Measurements from ENCODE around the gene FOS. TPM values are rescaled to one million over a fixed set of nuclear protein-coding genes. Genes with fewer than 3 reads are reported as not detected.

Gene FOS
- total and polyA plus RNA-seq, 2 of the 13 experiments (the other 11 are each of a cell fraction or from before 2014, with no cell fraction given) = 15.9 to 24.2 TPM

- TF ChIP-seq HNF1A (IDR thresholded peaks at IDR 0.05; ENCODE audit: low read depth) (no peak), HNF1A (CRISPR knock-in tag; IDR thresholded peaks at IDR 0.05; ENCODE audit: borderline replicate concordance) (no peak), RAD21 (CRISPR knock-in tag; IDR thresholded peaks at IDR 0.05) (no peak), ZNF431 (CRISPR knock-in tag; IDR thresholded peaks at IDR 0.05; ENCODE audit: borderline replicate concordance, low read depth) (no peak), ZNF280B (CRISPR knock-in tag; IDR thresholded peaks at IDR 0.05; ENCODE audit: borderline replicate concordance) (no peak), ZNF569 (CRISPR knock-in tag; IDR thresholded peaks at IDR 0.05; ENCODE audit: borderline replicate concordance) (no peak), DMTF1 (CRISPR knock-in tag; IDR thresholded peaks at IDR 0.05) (no peak), ZNF605 (CRISPR knock-in tag; IDR thresholded peaks at IDR 0.05) (0 out of 2 replicates have a peak, but pooled peaks have one; percentile 21), CHD2 (IDR thresholded peaks at IDR 0.05; ENCODE audit: low read depth, low read length) (no peak), HNF1B (CRISPR knock-in tag; IDR thresholded peaks at IDR 0.05) (no peak), ETV5 (CRISPR knock-in tag; IDR thresholded peaks at IDR 0.05; ENCODE audit: borderline replicate concordance) (peak; percentile 79; the same call in 1 of the 2 replicates), WIZ (CRISPR knock-in tag; IDR thresholded peaks at IDR 0.05) (no peak), HOXA3 (CRISPR knock-in tag; IDR thresholded peaks at IDR 0.05) (peak; percentile 23; the same call in 1 of the 2 replicates), HOXD1 (CRISPR knock-in tag; IDR thresholded peaks at IDR 0.05) (no peak), ZNF75D (CRISPR knock-in tag; IDR thresholded peaks at IDR 0.05; ENCODE audit: borderline replicate concordance) (no peak), PRDM15 (CRISPR knock-in tag; IDR thresholded peaks at IDR 0.05) (no peak)
Measured at GRCh38 chr14:75286313-75286712, 7.7 kb downstream of the FOS start (continued).
